ENCODE results near the gene AGAP1. TPM values are rescaled to one million over a fixed set of nuclear protein-coding genes. Genes with fewer than 3 reads are reported as not detected.
A peak's percentile ranks its signal among the peaks of the same experiment; 100 is the strongest.

Gene AGAP1
- total RNA-seq, 1 donor from 2014 or later: 20.4 TPM

- no peak for DNase-seq (ENCODE audit: low spot score)
- Histone ChIP-seq H3K27ac (no peak overlapping the region), H3F3A (ENCODE audit: low read depth) (peaks cover 5% of the 10 kb centered on the region), H3K27me3 (no peaks in the 10 kb centered on the region), H3K4me2 (no peak overlapping the region), H3K79me2 (ENCODE audit: low read depth) (no peaks in the 10 kb centered on the region), H3K9me3 (ENCODE audit: low read depth) (no peaks in the 10 kb centered on the region), H2AFZ (replicated peaks) (no peak overlapping the region), H4K20me1 (ENCODE audit: low read depth) (peaks cover 12% of the 10 kb centered on the region), H3K9ac (no peak overlapping the region), H3K4me3 (no peak overlapping the region), H3K36me3 (no peaks in the 10 kb centered on the region), H3K4me1 (peaks cover 28% of the 10 kb centered on the region)
- TF ChIP-seq EZH2 (IDR thresholded peaks at IDR 0.05) (no peak), CTCF (IDR thresholded peaks at IDR 0.05) (no peak), EZH2phosphoT487 (IDR thresholded peaks at IDR 0.05) (no peak)
- H3K4me3 Mint-ChIP-seq: no peak overlapping the region
- no peaks in the 10 kb centered on the region for H3K27me3 Mint-ChIP-seq (ENCODE audit: insufficient read depth, low read depth)
- peaks cover 18% of the 10 kb centered on the region for H3K36me3 Mint-ChIP-seq
- H3K4me1 Mint-ChIP-seq: peaks cover 42% of the 10 kb centered on the region
- H3K27ac Mint-ChIP-seq: peak overlapping the region; percentile 9
- H3K9me3 Mint-ChIP-seq: peaks cover 2% of the 10 kb centered on the region
These were observed 366.3 kb downstream of the AGAP1 start for GRCh38 chr2:235860111-235860510.

- Histone ChIP-seq H3K79me2 (ENCODE audit: low read depth) (no peaks in the 10 kb centered on the region), H3F3A (ENCODE audit: low read depth) (peaks cover 5% of the 10 kb centered on the region), H3K36me3 (no peaks in the 10 kb centered on the region), H3K4me3 (no peak overlapping the region), H3K4me1 (peaks cover 35% of the 10 kb centered on the region), H4K20me1 (ENCODE audit: low read depth) (peaks cover 20% of the 10 kb centered on the region), H3K4me2 (no peak overlapping the region), H3K9ac (no peak overlapping the region), H3K27ac (no peak overlapping the region), H2AFZ (replicated peaks) (no peak overlapping the region), H3K9me3 (ENCODE audit: low read depth) (no peaks in the 10 kb centered on the region), H3K27me3 (no peaks in the 10 kb centered on the region)
- TF ChIP-seq CTCF (IDR thresholded peaks at IDR 0.05): no peak
- no peak for TF ChIP-seq EZH2 (IDR thresholded peaks at IDR 0.05)
- no peak for TF ChIP-seq EZH2phosphoT487 (IDR thresholded peaks at IDR 0.05)
- Mint-ChIP-seq H3K27me3 (ENCODE audit: insufficient read depth, low read depth) (no peaks in the 10 kb centered on the region), H3K27ac (no peak overlapping the region), H3K36me3 (peaks cover 19% of the 10 kb centered on the region), H3K4me3 (no peak overlapping the region), H3K4me1 (peaks cover 46% of the 10 kb centered on the region), H3K9me3 (peaks cover 2% of the 10 kb centered on the region)
- DNase-seq (ENCODE audit: low spot score): no peak
These were observed 367.0 kb downstream of the AGAP1 start for GRCh38 chr2:235860871-235861270.

- H3K27me3 ChIP-seq: no peaks in the 10 kb centered on the region
- Mint-ChIP-seq H3K27me3 (ENCODE audit: insufficient read depth, low read depth) (no peaks in the 10 kb centered on the region), H3K4me1 (peaks cover 47% of the 10 kb centered on the region), H3K4me3 (no peak overlapping the region), H3K36me3 (peaks cover 20% of the 10 kb centered on the region), H3K9me3 (peaks cover 2% of the 10 kb centered on the region), H3K27ac (no peak overlapping the region)
- H3F3A ChIP-seq (ENCODE audit: low read depth): peaks cover 5% of the 10 kb centered on the region
- no peak overlapping the region for H3K4me3 ChIP-seq
- no peak for DNase-seq (ENCODE audit: low spot score)
- no peak overlapping the region for H2AFZ ChIP-seq (replicated peaks)
- H3K27ac ChIP-seq: no peak overlapping the region
- H3K4me1 ChIP-seq: peaks cover 35% of the 10 kb centered on the region
- H3K4me2 ChIP-seq: no peak overlapping the region
- no peak overlapping the region for H3K9ac ChIP-seq
- TF ChIP-seq EZH2phosphoT487 (IDR thresholded peaks at IDR 0.05): no peak
- TF ChIP-seq CTCF (IDR thresholded peaks at IDR 0.05): no peak
- TF ChIP-seq EZH2 (IDR thresholded peaks at IDR 0.05): no peak
- no peaks in the 10 kb centered on the region for H3K9me3 ChIP-seq (ENCODE audit: low read depth)
- H3K79me2 ChIP-seq (ENCODE audit: low read depth): no peaks in the 10 kb centered on the region
- H4K20me1 ChIP-seq (ENCODE audit: low read depth): peaks cover 21% of the 10 kb centered on the region
- no peaks in the 10 kb centered on the region for H3K36me3 ChIP-seq
These were observed 367.5 kb downstream of the AGAP1 start for GRCh38 chr2:235861383-235861782.

Measured in neural progenitor cell (in vitro differentiated cells).